Panc1 (cell line): Measurements from ENCODE around the gene TP53AIP1. TPM values are rescaled to one million over a fixed set of nuclear protein-coding genes. Genes with fewer than 3 reads are reported as not detected.

Source experiments
- ATAC-seq: fragments of 200-7000 bp; cut with Tn5 transposase; 2 replicates; pipeline ENCODE4 v1.9.1; 2020; ENCODE audit warnings: mild to moderate bottlenecking, moderate library complexity
- Bru-seq: library from RNA; stranded (reverse); fragments of 400-500 nt; gene quantifications from one replicate; lab custom pipeline; 2021; lab: Mats Ljungman, UMichigan
- BruChase-seq, 2 experiments: library from RNA; stranded (reverse); fragments of 400-500 nt; gene quantifications; one replicate each; lab custom pipeline; 2021; lab: Mats Ljungman, UMichigan
- BruUV-seq: library from RNA; stranded (reverse); fragments of 400-500 nt; replicated peaks from 2 replicates; lab custom pipeline; 2021; lab: Mats Ljungman, UMichigan
- CTCF ChIA-PET: fragments of 300-600 bp; sonication (Branson Sonifier 250); formaldehyde crosslinking; loops from one replicate; lab custom pipeline; 2022; ENCODE audit warnings: antibody characterized with exemption; lab: Charles Lee
- POLR2A ChIA-PET: fragments of 300-600 bp; sonication (Branson Sonifier 250); formaldehyde crosslinking; loops from one replicate; lab custom pipeline; 2022; ENCODE audit warnings: antibody characterized with exemption; lab: Charles Lee
- DNase-seq: peaks from one replicate; pipeline ENCODE4 v3.0.0-alpha.2; 2010; ENCODE audit warnings: low read depth, low spot score
- H3K27ac ChIP-seq: 2 replicates; pipeline ENCODE4 v1.5.1; 2011; ENCODE audit warnings: mild to moderate bottlenecking, low read length, inconsistent platforms
- H3K27me3 ChIP-seq: fragments of 200-500 bp; sonication (Bioruptor generic); 2 replicates; pipeline ENCODE4 v1.6.0; 2014; ENCODE audit warnings: low read length, inconsistent platforms; ENCODE audit not compliant: control insufficient read depth, insufficient read depth
- H3K36me3 ChIP-seq: fragments of 200-500 bp; sonication (Bioruptor generic); 2 replicates; pipeline ENCODE4 v1.5.1; 2014; ENCODE audit warnings: inconsistent platforms, mild to moderate bottlenecking, low read length, moderate library complexity; ENCODE audit not compliant: control insufficient read depth, insufficient read depth
- H3K4me1 ChIP-seq: 2 replicates; pipeline ENCODE4 v1.5.1; 2011; ENCODE audit warnings: inconsistent platforms, mild to moderate bottlenecking, low read length, moderate library complexity; ENCODE audit not compliant: control insufficient read depth, insufficient read depth
- H3K4me3 ChIP-seq, 2 experiments: 2 replicates each; pipeline ENCODE4 v1.5.1; 2011 to 2012; ENCODE audit warnings: low read depth in 2 of 2, low read length in 2 of 2, mild to moderate bottlenecking in 2 of 2, inconsistent platforms in 1 of 2, moderate library complexity in 1 of 2
- H3K9me3 ChIP-seq: fragments of 200-500 bp; sonication (Bioruptor generic); 2 replicates; pipeline ENCODE4 v1.5.1; 2014; ENCODE audit warnings: low read depth, mild to moderate bottlenecking, inconsistent platforms, low read length, moderate library complexity; ENCODE audit not compliant: control insufficient read depth, insufficient read depth
- CTCF ChIP-seq: fragments of 450-650 bp; IDR thresholded peaks from 2 replicates; pipeline ENCODE4 v1.5.1; 2017; ENCODE audit warnings: mild to moderate bottlenecking
- POLR2AphosphoS5 ChIP-seq: IDR thresholded peaks from 2 replicates; pipeline ENCODE4 v1.6.1; 2012; ENCODE audit warnings: mild to moderate bottlenecking, low read depth, low read length, moderate library complexity
- REST ChIP-seq, 2 experiments: IDR thresholded peaks; 2 replicates each; pipeline ENCODE4 v1.6.1; 2011 to 2012; ENCODE audit warnings: low read depth in 2 of 2, control low read depth in 1 of 2, low read length in 1 of 2, mild to moderate bottlenecking in 1 of 2, moderate library complexity in 1 of 2; ENCODE audit not compliant: insufficient read depth in 1 of 2
- SIN3A ChIP-seq: IDR thresholded peaks from 2 replicates; pipeline ENCODE4 v1.6.1; 2012; ENCODE audit warnings: low read depth, mild to moderate bottlenecking, low read length, moderate library complexity, borderline replicate concordance; ENCODE audit not compliant: insufficient read depth
- TCF7L2 ChIP-seq: IDR thresholded peaks from 2 replicates; pipeline ENCODE4 v1.6.1; 2011; ENCODE audit warnings: mild to moderate bottlenecking, low read depth, low read length, inconsistent platforms
- in situ Hi-C: cut with HindIII; loops from 2 replicates; pipeline ENCODE4 v1.10.0; 2016; ENCODE audit warnings: low sequenced_read_pairs, low pct_unique_long_range_greater_than_20kb
- intact Hi-C: fragments of 100-400 bp; cut with micrococcal nuclease; formaldehyde crosslinking; loops from one replicate; pipeline ENCODE4 v1.10.0; 2022; ENCODE audit not compliant: unreplicated experiment
- long read RNA-seq: library from polyadenylated mRNA; unstranded; transcript quantifications from one replicate; pipeline ENCODE4 v2.0.0, GENCODE V29; 2021; ENCODE audit not compliant: unreplicated experiment
- polyA plus RNA-seq: library from polyadenylated mRNA; unstranded; fragments of >200 nt; gene quantifications from one replicate; pipeline ENCODE4 v1.2.1, GENCODE V29; 2012; ENCODE audit warnings: missing spikeins; ENCODE audit not compliant: insufficient read length
- total RNA-seq: library from RNA; stranded (reverse); gene quantifications from one replicate; pipeline ENCODE4 v1.2.1, GENCODE V29; 2021; ENCODE audit not compliant: unreplicated experiment

Gene TP53AIP1
- total RNA-seq, result 0.08 TPM
- not detected for polyA plus RNA-seq
- Bru-seq, nascent RNA, result percentile 24 among the genes with signal in this experiment
- percentile 38 among the genes with signal in this experiment for BruChase-seq, experiment 1, labeled RNA remaining after a 2-hour chase
- percentile 34 among the genes with signal in this experiment for BruChase-seq, experiment 2, labeled RNA remaining after a 6-hour chase
- long read RNA-seq, result 0 reads

GRCh38 chr11:128942817-128943427 is at the start of gene TP53AIP1:
TP53AIP1 (minus strand) TSS chr11:128942871; CDS start chr11:128937818, 5,053 bp downstream.
- H3K9me3 ChIP-seq, result no peaks in the 10 kb centered on the region
- TF ChIP-seq TCF7L2 (no peak), REST (IDR thresholded peaks at IDR 0.05; ENCODE audit: insufficient read depth in 1 of 2, low read depth in 2 of 2, low read length in 1 of 2) (no peak), SIN3A (no peak), POLR2AphosphoS5 (no peak), CTCF (no peak)
- ChIA-PET POLR2A (no interaction called here), CTCF (no interaction called here)
- H3K4me3 ChIP-seq, result no peak within 1 kb of the TSS
- no peaks in the 10 kb centered on the region for H3K4me1 ChIP-seq
- BruUV-seq, result no TSS peak
- no peaks in the 10 kb centered on the region for H3K27me3 ChIP-seq
- H3K27ac ChIP-seq, result no peak within 1 kb of the TSS
- no peaks in the 10 kb centered on the region for H3K36me3 ChIP-seq
- no peak for ATAC-seq
- DNase-seq, result no peak
- in situ Hi-C loops, result no loop called here
- intact Hi-C loops, result no loop called here

- H3K27ac ChIP-seq, result no peak overlapping the region; the same call in 1 of the 2 replicates
- DNase-seq (no peak), ATAC-seq (no peak)
- POLR2A ChIA-PET, result no interaction called here
- H3K27me3 ChIP-seq, result no peaks in the 10 kb centered on the region
- no peaks in the 10 kb centered on the region; the same call in 1 of the 2 replicates for H3K4me1 ChIP-seq
- no peak overlapping the region for H3K4me3 ChIP-seq
- in situ Hi-C loops (no loop called here), intact Hi-C loops (no loop called here)
- H3K9me3 ChIP-seq, result no peaks in the 10 kb centered on the region
- no peaks in the 10 kb centered on the region for H3K36me3 ChIP-seq
- CTCF ChIA-PET, result interaction anchor here (0.6 kb wide), 1 partner anchor 1429 kb away, joined by 6 read pairs; no protein-coding TSS in a partner anchor
- BruUV-seq, result no TSS peak
- TF ChIP-seq POLR2AphosphoS5, result no peak
- TF ChIP-seq TCF7L2, result peak; percentile 78
These were observed 45.7 kb upstream of the TP53AIP1 start for GRCh38 chr11:128988242-128988970.
